Stimulated activated CD4-positive, alpha-beta T cell treated with anti-CD3 and anti-CD28 coated beads, Interleukin-12 subunit alpha, Interleukin-12 subunit beta, amount 100 ng/mL, for 48 hours (primary cell): ENCODE measurements around the gene RXYLT1.
"Not testable (repeated sequence)": the region's sequence is repeated elsewhere in the genome, so short reads cannot be mapped to it uniquely, and the experiment has no call there.

Source experiments
- DNase-seq, 3 donors: peaks; one replicate each; pipeline ENCODE4 v3.0.0-alpha.2; 2020; ENCODE audit warnings: low read depth in 2 of 3, low spot score in 1 of 3

RXYLT1 gene, protein sequence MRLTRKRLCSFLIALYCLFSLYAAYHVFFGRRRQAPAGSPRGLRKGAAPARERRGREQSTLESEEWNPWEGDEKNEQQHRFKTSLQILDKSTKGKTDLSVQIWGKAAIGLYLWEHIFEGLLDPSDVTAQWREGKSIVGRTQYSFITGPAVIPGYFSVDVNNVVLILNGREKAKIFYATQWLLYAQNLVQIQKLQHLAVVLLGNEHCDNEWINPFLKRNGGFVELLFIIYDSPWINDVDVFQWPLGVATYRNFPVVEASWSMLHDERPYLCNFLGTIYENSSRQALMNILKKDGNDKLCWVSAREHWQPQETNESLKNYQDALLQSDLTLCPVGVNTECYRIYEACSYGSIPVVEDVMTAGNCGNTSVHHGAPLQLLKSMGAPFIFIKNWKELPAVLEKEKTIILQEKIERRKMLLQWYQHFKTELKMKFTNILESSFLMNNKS

GRCh38 chr12:63779498-63780481 is at the start of gene RXYLT1:
TSS of gene RXYLT1 (plus strand) at chr12:63779909. CDS start at chr12:63779961, 52 bp downstream.
- peak; percentile 70 to 78 (median 76) for DNase-seq

GRCh38 chr12:63732779-63733178 is 46.9 kb upstream of the RXYLT1 start:
- DNase-seq = not testable (repeated sequence)

GRCh38 chr12:63733585-63733984 is 46.1 kb upstream of the RXYLT1 start:
- not testable (repeated sequence) for DNase-seq

GRCh38 chr12:63740551-63740950 is 39.2 kb upstream of the RXYLT1 start:
- not testable (repeated sequence) for DNase-seq

DNA sequence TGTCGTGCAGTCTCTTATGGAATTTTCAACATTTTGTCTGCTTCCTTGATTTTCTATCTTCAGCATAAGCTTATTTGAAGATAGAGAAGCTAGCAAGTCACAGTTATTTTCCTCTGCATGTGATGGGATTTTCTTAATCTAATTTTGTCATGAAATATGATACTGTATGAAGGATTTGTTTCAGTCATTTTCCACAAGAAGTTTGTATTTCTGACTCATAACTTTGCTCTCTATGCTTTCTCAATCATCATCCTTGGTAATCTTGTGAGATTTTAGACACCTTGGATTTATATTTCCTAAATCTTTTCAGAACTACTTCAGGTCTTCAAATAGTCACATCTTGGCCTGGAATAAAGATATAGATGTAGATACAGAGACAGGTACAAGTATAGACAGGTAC is 38.3 kb upstream of the RXYLT1 start:
- not testable (repeated sequence) for DNase-seq

DNA sequence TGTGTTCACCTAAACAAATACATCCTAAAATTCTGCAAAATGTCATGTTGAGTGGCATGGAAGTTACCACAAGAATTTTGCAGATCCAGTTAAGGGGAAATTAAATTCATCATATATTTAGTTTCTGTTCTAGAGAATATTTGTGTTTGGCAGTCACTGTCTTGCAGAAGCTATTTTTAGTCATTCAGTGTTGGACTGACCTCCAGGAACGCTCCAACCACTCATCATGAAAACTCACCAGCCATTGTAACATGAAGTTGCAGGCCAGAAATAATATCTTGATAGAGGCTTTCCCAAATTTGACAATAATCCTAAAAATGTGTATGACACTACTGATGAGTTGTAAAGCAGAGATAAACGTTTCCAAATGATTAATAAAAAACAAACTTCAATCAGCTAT is 35.6 kb upstream of the RXYLT1 start:
- DNase-seq = not testable (repeated sequence)

DNA sequence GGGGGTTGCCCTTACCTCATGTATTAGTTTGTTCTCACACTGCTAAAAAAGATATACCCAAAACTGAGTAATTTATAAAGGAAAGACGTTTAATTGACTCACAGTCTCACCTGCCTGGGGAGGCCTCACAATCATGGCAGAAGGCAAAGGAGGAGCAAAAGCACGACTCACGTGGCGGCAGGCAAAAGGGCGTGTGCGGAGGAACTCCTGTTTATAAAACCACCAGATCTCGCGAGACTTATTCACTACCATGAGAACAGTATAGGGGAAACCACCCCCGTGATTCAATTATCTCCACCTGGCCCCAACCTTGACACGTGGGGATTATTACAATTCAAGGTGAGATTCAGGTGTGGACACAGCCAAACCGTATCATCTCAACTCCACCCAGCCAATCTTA is 33.2 kb upstream of the RXYLT1 start:
- DNase-seq = not testable (repeated sequence)

DNA sequence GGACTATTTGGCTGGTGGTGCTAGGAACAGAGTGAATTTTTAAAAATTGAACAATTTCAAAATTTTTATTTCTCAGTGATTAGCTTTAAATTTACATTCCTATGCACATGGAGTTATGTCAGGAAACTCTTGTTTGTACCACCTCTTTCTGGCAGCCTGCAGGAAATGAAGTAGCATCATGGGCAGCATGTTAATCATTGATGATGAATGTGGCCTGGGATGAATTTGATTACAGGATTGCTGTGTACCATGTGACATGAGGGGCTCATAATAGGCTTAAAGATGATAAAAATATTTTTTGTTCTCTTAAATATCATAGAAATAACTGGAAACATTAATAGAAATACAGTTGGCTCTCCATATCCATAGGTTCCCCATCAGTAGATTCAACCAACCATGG is 32.6 kb upstream of the RXYLT1 start:
- DNase-seq = not testable (repeated sequence)

DNA sequence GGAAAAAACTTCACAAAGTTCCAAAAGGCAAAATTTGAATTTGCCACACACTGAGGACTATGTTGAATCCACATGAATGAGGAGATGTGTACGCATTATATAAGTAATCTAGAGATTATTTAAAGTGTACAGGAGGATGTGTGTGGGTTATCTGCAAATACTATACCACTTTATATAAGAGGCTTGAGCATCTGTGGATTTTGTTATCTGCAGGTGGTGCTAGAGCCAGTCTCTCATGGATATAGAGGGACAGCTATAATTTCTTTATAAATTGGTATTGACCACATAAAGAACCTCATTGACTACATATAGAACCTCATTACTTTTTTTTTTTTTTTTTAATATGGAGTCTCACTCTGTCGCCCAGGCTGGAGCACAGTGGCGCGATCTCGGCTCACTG is 32.2 kb upstream of the RXYLT1 start:
- DNase-seq = no peak

DNA sequence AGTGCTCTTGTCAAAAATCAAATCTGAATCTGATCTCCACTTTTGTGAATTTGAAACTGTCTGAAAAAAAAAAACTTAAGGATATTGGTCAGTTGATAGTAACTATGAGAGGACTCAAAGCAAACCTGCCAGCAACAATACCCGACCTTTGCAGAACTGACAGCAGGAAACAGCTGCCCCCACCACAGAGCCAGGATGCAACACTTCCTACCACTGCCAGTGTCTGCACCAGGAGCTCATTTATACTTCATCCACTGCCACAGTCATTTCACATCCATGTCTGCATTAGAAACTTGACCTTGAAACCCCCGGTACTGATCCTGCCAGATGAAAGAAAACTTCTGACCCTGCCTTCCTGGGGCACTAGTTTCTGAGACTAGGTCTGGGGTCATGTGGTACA is 27.4 kb upstream of the RXYLT1 start:
- no peak for DNase-seq

DNA sequence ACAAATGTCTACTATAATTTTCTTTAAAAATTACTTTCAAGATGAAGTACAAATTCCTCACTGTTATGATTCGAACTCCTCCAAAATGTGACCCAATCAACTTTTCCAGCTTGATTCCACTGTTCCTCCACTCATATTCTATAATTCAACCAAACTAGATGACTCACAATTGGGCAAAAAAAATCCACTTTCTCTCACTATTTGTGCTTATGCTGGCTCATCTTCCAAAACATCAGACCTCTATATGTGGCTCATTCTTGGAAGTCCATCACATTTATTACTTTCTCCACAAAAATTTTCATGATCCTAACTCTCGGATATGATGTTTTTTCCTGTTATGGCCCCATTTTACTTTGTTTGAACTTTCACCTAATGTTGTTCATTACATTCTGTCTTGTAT is 26.9 kb upstream of the RXYLT1 start:
- no peak for DNase-seq

GRCh38 chr12:63753743-63754142 is 26.0 kb upstream of the RXYLT1 start:
- DNase-seq = no peak

GRCh38 chr12:63764481-63764880 is 15.2 kb upstream of the RXYLT1 start:
- DNase-seq = no peak

DNA sequence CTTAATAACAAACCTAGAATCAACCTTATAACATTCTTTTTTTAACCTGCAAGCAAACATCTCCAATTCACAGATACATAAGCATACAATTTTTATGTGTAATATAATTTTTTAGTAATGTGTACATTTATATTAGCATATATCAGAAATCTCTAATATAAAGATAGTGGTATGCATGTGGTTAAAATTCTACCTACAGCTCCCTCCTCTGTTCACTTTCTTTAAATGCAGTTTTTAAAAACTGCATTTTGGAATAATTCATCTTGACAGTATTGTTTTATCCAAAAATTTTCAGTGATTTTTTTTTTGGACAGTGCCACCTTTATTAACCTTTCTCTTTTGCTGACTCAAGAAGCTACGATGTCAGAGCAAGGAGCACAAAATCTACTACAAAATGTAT is 13.2 kb upstream of the RXYLT1 start:
- no peak for DNase-seq

GRCh38 chr12:63770375-63770774 is 9.3 kb upstream of the RXYLT1 start:
- DNase-seq = no peak

DNA sequence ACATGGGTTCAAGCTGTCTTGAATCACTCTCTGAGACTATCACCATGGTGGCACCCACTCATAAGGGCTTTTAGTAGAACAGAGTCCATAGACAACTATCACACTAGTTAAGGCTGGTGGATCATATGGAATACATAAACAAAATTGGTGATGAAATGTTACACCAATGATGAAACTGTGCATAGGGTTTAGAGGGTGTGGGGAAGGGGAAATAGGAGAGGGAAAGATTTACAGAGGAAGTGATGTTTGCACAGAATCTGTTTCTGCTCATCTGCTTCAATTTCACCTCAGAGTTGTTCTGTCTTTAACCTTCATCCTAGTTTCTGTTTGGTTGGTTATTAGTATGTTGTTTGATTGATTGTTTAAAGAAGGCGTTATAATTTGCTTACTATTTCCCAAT is 2.4 kb upstream of the RXYLT1 start:
- DNase-seq = no peak

GRCh38 chr12:63782466-63782865 is 2.8 kb downstream of the RXYLT1 start:
- no peak for DNase-seq

GRCh38 chr12:63787306-63787705 is 7.6 kb downstream of the RXYLT1 start:
- no peak for DNase-seq

DNA sequence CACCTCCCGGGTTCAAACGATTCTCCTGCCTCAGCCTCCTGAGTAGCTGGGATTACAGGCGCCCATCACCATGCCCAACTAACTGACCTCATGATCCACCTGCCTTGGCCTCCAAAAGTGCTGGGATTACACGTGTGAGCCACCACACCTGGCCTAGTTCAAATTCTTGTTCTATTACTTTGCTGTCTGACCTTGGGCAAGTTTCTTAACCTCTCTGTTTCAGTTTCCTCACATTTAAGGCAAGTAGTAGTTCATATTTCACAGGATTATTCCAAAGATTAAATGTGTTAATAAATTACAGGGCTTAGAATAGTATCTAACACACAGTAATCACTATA is 10.9 kb downstream of the RXYLT1 start:
- DNase-seq = no peak

- DNase-seq = no peak
These were observed 12.6 kb downstream of the RXYLT1 start for GRCh38 chr12:63792338-63792737.

DNA sequence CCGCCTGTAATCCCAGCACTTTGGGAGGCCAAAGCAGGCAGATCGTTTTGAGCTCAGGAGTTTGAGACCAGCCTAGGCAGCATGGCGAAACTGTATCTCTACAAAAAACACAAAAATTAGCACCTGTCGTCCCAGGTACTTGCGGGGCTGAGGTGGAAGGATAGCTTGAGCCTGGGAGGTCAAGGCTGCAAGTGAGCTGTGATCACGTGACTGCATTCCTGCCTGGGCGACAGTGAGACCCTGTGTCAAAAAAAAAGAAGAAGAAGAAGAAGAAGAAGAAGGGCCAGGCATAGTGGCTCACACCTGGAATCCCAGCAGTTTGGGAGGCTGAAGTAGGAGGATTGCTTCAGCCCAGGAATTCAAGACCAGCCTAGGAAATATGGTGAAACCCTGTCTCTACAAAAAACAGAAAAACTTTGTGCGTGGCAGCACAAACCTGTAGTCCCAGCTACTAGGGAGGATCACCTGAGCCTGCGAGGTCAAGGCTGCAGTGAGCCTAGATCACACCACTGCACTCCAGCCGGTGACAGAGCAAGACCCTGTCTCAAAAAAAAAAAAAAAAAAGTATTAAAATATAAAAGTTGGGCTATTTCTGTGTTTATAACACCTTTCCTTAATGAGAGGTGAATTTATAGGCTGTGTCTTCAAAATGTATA is 15.5 kb downstream of the RXYLT1 start:
- DNase-seq = no peak
